IPS-20b (cell line): ENCODE measurements around the gene RAI14.
A peak's percentile ranks its signal among the peaks of the same experiment; 100 is the strongest.

Source experiments
- H3K27ac ChIP-seq: one replicate; pipeline ENCODE4 v1.5.1; 2013; ENCODE audit warnings: low read length
- H3K27me3 ChIP-seq: 2 replicates; pipeline ENCODE4 v1.6.1; 2013; ENCODE audit warnings: mild to moderate bottlenecking, low read length, inconsistent platforms; ENCODE audit not compliant: insufficient read depth
- H3K36me3 ChIP-seq: 2 replicates; pipeline ENCODE4 v1.6.1; 2013; ENCODE audit warnings: low read depth, mild to moderate bottlenecking, inconsistent platforms, low read length, moderate library complexity; ENCODE audit not compliant: insufficient read depth
- H3K4me1 ChIP-seq: 2 replicates; pipeline ENCODE4 v1.6.1; 2013; ENCODE audit warnings: mild to moderate bottlenecking, control low read depth, inconsistent platforms, low read length, moderate library complexity; ENCODE audit not compliant: insufficient read depth
- H3K4me3 ChIP-seq: 2 replicates; pipeline ENCODE4 v1.5.1; 2013; ENCODE audit warnings: mild to moderate bottlenecking, low read length, inconsistent platforms
- H3K9ac ChIP-seq: 2 replicates; pipeline ENCODE4 v1.6.1; 2013; ENCODE audit warnings: low read depth, mild to moderate bottlenecking, inconsistent platforms, low read length, moderate library complexity
- H3K9me3 ChIP-seq: 2 replicates; pipeline ENCODE4 v1.6.1; 2013; ENCODE audit warnings: mild to moderate bottlenecking, low read depth, low read length, inconsistent platforms; ENCODE audit not compliant: insufficient read depth

The RAI14 gene

GRCh38 chr5:34703767-34704713, 47.9 kb downstream of the RAI14 start:
- H3K9ac ChIP-seq: peak overlapping the region; percentile 46; the same call in 1 of the 2 replicates
- H3K27ac ChIP-seq: peak overlapping the region; percentile 52
- no peaks in the 10 kb centered on the region for H3K27me3 ChIP-seq
- H3K4me1 ChIP-seq: peaks cover 45% of the 10 kb centered on the region
- peak overlapping the region; percentile 33 for H3K4me3 ChIP-seq
- peaks cover 7% of the 10 kb centered on the region; the same call in 1 of the 2 replicates for H3K36me3 ChIP-seq
- H3K9me3 ChIP-seq: no peaks in the 10 kb centered on the region

GRCh38 chr5:34706084-34706483, 50.0 kb downstream of the RAI14 start:
- H3K27me3 ChIP-seq: no peaks in the 10 kb centered on the region
- H3K27ac ChIP-seq: no peak overlapping the region
- H3K9ac ChIP-seq: no peak overlapping the region
- H3K9me3 ChIP-seq: no peaks in the 10 kb centered on the region
- H3K36me3 ChIP-seq: peaks cover 7% of the 10 kb centered on the region; the same call in 1 of the 2 replicates
- H3K4me1 ChIP-seq: peaks cover 34% of the 10 kb centered on the region
- no peak overlapping the region for H3K4me3 ChIP-seq

- H3K27ac ChIP-seq: no peak overlapping the region
- peaks cover 30% of the 10 kb centered on the region for H3K4me1 ChIP-seq
- H3K9ac ChIP-seq: no peak overlapping the region
Measured at GRCh38 chr5:34707451-34708107, 51.5 kb downstream of the RAI14 start.

GRCh38 chr5:34708777-34709176, 52.6 kb downstream of the RAI14 start:
- H3K4me1 ChIP-seq: peaks cover 21% of the 10 kb centered on the region
- H3K36me3 ChIP-seq: 0 out of 2 replicates have a peak, but pooled peaks cover 3% of the 10 kb centered on the region
- H3K27me3 ChIP-seq: no peaks in the 10 kb centered on the region
- H3K9me3 ChIP-seq: no peaks in the 10 kb centered on the region
- no peak overlapping the region for H3K4me3 ChIP-seq
- no peak overlapping the region for H3K27ac ChIP-seq
- H3K9ac ChIP-seq: no peak overlapping the region

More at GRCh38 chr5:34707451-34708107, 51.5 kb downstream of the RAI14 start:
- no peaks in the 10 kb centered on the region for H3K9me3 ChIP-seq
- H3K27me3 ChIP-seq: no peaks in the 10 kb centered on the region
- H3K36me3 ChIP-seq: peaks cover 4% of the 10 kb centered on the region; the same call in 1 of the 2 replicates
- H3K4me3 ChIP-seq: no peak overlapping the region

GRCh38 chr5:34709861-34710673, 53.9 kb downstream of the RAI14 start:
- Histone ChIP-seq H3K4me1 (peaks cover 9% of the 10 kb centered on the region), H3K27me3 (no peaks in the 10 kb centered on the region), H3K4me3 (no peak overlapping the region), H3K27ac (no peak overlapping the region), H3K9me3 (no peaks in the 10 kb centered on the region), H3K9ac (no peak overlapping the region), H3K36me3 (0 out of 2 replicates have a peak, but pooled peaks cover 3% of the 10 kb centered on the region)

GRCh38 chr5:34712565-34712964, 56.4 kb downstream of the RAI14 start:
- 0 out of 2 replicates have a peak, but pooled peaks cover 3% of the 10 kb centered on the region for H3K36me3 ChIP-seq
- no peaks in the 10 kb centered on the region for H3K27me3 ChIP-seq
- H3K27ac ChIP-seq: no peak overlapping the region
- no peak overlapping the region for H3K9ac ChIP-seq
- H3K4me3 ChIP-seq: no peak overlapping the region
- H3K9me3 ChIP-seq: no peaks in the 10 kb centered on the region
- H3K4me1 ChIP-seq: peaks cover 23% of the 10 kb centered on the region

GRCh38 chr5:34715711-34716110, 59.6 kb downstream of the RAI14 start:
- Histone ChIP-seq H3K36me3 (0 out of 2 replicates have a peak, but pooled peaks cover 3% of the 10 kb centered on the region), H3K9ac (no peak overlapping the region), H3K4me3 (no peak overlapping the region), H3K27ac (no peak overlapping the region), H3K9me3 (no peaks in the 10 kb centered on the region), H3K4me1 (peaks cover 36% of the 10 kb centered on the region), H3K27me3 (no peaks in the 10 kb centered on the region)

GRCh38 chr5:34716986-34717385, 60.9 kb downstream of the RAI14 start:
- no peaks in the 10 kb centered on the region for H3K36me3 ChIP-seq
- no peaks in the 10 kb centered on the region for H3K27me3 ChIP-seq
- no peaks in the 10 kb centered on the region for H3K9me3 ChIP-seq
- H3K4me1 ChIP-seq: peaks cover 38% of the 10 kb centered on the region
- H3K27ac ChIP-seq: no peak overlapping the region
- H3K9ac ChIP-seq: no peak overlapping the region; the same call in 1 of the 2 replicates
- no peak overlapping the region for H3K4me3 ChIP-seq

- Histone ChIP-seq H3K9me3 (no peaks in the 10 kb centered on the region), H3K4me3 (peak overlapping the region; percentile 39; the same call in 1 of the 2 replicates), H3K27me3 (no peaks in the 10 kb centered on the region), H3K36me3 (no peaks in the 10 kb centered on the region), H3K27ac (peak overlapping the region; percentile 18), H3K4me1 (peaks cover 38% of the 10 kb centered on the region), H3K9ac (peak overlapping the region; percentile 19; the same call in 1 of the 2 replicates)
Measured at GRCh38 chr5:34717426-34718327, 61.5 kb downstream of the RAI14 start.

- Histone ChIP-seq H3K9ac (peak overlapping the region; percentile 19; the same call in 1 of the 2 replicates), H3K27ac (peak overlapping the region; percentile 18), H3K4me3 (peak overlapping the region; percentile 39; the same call in 1 of the 2 replicates)
Measured at GRCh38 chr5:34718516-34718915, 62.4 kb downstream of the RAI14 start.

More at GRCh38 chr5:34718516-34718915, 62.4 kb downstream of the RAI14 start:
- Histone ChIP-seq H3K27me3 (no peaks in the 10 kb centered on the region), H3K4me1 (peaks cover 38% of the 10 kb centered on the region), H3K9me3 (no peaks in the 10 kb centered on the region), H3K36me3 (no peaks in the 10 kb centered on the region)
